Right ventricle myocardium superior (tissue), 1 donor: ENCODE measurements around the gene CCDC152. TPM values are rescaled to one million over a fixed set of nuclear protein-coding genes. Genes with fewer than 3 reads are reported as not detected.
A peak's percentile ranks its signal among the peaks of the same experiment; 100 is the strongest.
"Not testable (repeated sequence)": the region's sequence is repeated elsewhere in the genome, so short reads cannot be mapped to it uniquely, and the experiment has no call there.

Experiments
- ATAC-seq: fragments of 200-7000 bp; cut with Tn5 transposase; one replicate; pipeline ENCODE4 v1.9.1; 2020; ENCODE audit warnings: mild to moderate bottlenecking; ENCODE audit not compliant: poor library complexity
- DNase-seq: peaks from one replicate; pipeline ENCODE4 v3.0.0-alpha.2; 2020
- intact Hi-C: fragments of 100-400 bp; cut with DNase I; formaldehyde crosslinking; loops from one replicate; pipeline ENCODE4 v1.11.2; 2022
- total RNA-seq: library from RNA; stranded (reverse); fragmentation: NEBNext Ultra II Directional; extraction: Animal tissue kit (Norgen Biotek cat#: 25700); gene quantifications from one replicate; pipeline ENCODE4 v1.2.1, GENCODE V29; 2021
- donor health status: DM: no; HTN: yes; CAD: no; lungs with severe emphysema.

CCDC152 gene
- total RNA-seq, 1 donor from 2014 or later = 0.56 TPM

DNA sequence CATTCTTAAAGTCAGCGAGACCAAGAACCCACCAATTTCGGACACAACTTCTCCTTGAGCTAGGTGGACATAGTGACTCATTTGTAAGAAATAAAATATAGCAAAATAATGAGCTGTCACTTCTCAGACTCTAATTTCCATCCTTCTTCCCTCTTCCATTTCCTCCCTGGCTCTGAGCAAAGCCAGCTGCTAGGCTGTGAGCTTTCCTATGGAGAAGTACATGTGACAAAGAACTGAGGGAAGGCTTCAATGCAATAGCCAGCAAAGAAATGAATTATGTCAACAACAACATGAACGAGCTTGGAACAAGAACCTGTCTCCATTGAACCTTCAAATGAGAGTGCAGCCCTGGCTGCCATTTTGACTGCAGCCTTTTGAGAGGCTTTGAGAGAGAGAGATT, 81.0 kb downstream of the CCDC152 start:
- intact Hi-C loops = no loop called here
- DNase-seq = no peak
- ATAC-seq = no peak

GRCh38 chr5:42839196-42839595, 82.6 kb downstream of the CCDC152 start:
- no peak for DNase-seq
- intact Hi-C loops = no loop called here
- ATAC-seq = no peak

GRCh38 chr5:42840269-42840668, 83.7 kb downstream of the CCDC152 start:
- intact Hi-C loops = no loop called here
- DNase-seq = peak; percentile 82

GRCh38 chr5:42840842-42841567, 84.4 kb downstream of the CCDC152 start:
- peak; percentile 9 for ATAC-seq

More at GRCh38 chr5:42840269-42840668, 83.7 kb downstream of the CCDC152 start:
- ATAC-seq = peak; percentile 79

DNA sequence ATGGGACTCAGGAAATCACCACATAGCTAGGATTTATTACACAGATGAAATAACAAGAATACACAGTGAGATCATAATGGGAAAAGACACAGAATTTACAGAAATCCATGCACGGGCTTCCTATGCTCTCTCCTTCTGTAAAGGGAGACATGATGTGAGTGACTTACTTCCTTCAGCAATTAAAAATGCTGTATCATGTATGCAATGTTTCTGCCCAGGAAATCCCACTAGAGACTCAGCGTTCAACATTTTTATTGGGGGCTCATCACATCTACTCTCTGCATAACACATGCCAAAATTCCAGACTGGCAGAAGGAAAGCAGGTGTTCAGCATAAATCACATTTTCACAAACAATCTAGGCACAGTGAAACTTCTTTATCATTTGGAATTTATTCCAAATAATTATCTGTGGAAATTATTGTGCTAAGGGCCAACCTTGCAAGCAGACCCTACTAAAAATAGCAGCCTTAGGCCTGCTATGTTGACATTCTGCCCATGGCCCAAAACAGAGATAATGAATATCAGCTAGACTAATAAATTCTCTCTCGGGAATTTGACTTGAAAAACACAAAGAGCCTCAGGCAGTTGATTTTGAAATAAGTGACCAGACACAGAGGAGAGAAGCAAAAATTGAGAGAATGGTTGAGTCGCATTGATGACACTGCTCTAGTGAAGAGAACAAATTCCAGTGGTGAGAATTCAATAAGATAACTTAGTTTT, 86.5 kb downstream of the CCDC152 start:
- ATAC-seq (peak; percentile 74), DNase-seq (no peak)
- intact Hi-C loops = no loop called here

More at GRCh38 chr5:42840842-42841567, 84.4 kb downstream of the CCDC152 start:
- intact Hi-C loops = no loop called here
- DNase-seq = no peak

GRCh38 chr5:42843675-42844292, 87.2 kb downstream of the CCDC152 start:
- ATAC-seq = no peak
- DNase-seq = no peak
- intact Hi-C loops = no loop called here

DNA sequence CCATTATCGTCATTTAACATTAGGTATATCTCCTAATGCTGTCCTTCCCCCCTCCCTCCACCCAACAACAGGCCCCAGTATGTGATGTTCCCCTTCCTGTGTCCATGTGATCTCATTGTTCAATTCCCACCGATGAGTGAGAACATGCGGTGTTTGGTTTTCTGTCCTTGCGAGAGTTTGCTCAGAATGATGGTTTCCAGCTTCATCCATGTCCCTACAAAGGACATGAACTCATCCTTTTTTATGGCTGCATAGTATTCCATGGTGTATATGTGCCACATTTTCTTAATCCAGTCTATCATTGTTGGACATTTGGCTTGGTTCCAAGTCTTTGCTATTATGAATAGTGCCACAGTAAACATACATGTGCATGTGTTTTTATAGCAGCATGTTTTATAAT, 87.8 kb downstream of the CCDC152 start:
- intact Hi-C loops, DNase-seq, ATAC-seq: not testable (repeated sequence)

- no peak for ATAC-seq
- intact Hi-C loops = no loop called here
Measured at GRCh38 chr5:42848545-42848944, 91.9 kb downstream of the CCDC152 start.

DNA sequence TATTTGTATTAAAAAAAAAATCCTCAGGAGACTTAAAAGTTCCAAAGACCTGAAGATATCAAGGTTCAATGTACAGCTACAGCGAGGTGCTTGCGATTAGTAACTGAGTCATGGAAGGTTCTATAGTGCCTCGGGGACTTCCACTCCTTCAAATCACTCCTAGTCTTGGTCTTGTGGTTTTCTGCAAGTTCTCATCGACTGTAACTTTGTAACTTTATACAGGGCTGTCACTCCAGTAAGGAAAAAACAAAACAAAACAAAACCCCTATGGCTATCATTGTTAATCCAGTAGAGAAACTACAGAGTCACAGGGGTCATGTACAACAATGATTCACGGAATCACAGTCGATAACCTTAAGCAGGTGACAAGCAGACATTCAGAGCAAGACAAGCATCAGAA, 94.9 kb downstream of the CCDC152 start:
- DNase-seq (no peak), ATAC-seq (no peak)
- intact Hi-C loops = no loop called here

More at GRCh38 chr5:42848545-42848944, 91.9 kb downstream of the CCDC152 start:
- DNase-seq = no peak

Other genes with a start within 250 kb of the CCDC152 start
- 292 TPM for gene SELENOP, start 55.1 kb downstream of the CCDC152 start, total RNA-seq